ENCODE data around the gene MUS81. TPM values are rescaled to one million over a fixed set of nuclear protein-coding genes. Genes with fewer than 3 reads are reported as not detected.

The MUS81 gene
- polyA plus RNA-seq, 2 of the 4 experiments (the other 2 are of a cell fraction) = 27.8 to 33.4 TPM

DNA sequence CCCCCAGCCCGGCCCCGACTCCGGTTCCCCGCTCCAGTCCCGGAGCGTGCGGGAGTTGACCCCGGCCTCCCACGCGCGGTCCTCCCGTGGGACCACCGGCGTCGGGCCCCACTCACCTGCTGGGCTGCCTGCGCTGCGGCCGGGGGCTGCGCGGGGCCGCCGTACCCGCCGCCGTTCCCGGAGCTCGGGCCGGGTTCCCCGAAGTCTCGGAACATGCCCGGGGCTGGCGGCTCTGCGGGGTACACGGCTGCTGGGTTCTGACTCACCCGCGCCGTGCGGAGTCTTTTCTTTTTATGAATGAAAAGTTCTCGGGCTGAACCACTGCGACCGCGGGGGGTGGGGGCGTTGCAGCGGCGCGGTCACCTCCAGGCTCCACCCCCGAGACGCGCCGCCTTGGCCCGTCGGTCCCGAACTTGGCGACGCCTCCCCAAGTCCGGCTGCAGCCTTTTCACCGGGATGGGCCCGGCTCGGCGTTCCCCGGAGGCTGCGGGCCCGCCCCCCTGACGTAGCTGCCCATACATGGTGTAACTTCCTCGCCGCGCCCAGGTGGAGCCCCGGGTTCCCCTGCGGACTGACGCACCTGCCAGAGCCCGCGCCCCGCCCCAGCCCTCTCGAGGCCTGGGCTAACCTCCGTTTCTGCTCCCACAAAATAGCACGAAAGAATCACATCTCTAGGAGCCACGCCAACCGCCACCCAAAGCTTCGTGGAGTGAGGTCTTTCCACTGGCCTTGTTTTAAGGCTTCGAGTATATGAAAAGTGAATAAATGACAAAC is 40.1 kb downstream of the MUS81 start, which contains the start of gene FOSL1:
Gene FOSL1, minus strand, starts transcription at position 264 of the 774 bp plus-strand sequence. Its CDS starts 49 bp downstream, at position 215.
- peak within 1 kb of the TSS; percentile 97 for H3K27ac ChIP-seq
- DNase-seq (ENCODE audit: low read depth in 1 of 2, low spot score in 1 of 2) = peak; percentile 91 to 99
- CTCF ChIA-PET = interaction anchor here (1.0 to 31.6 kb wide), 8 partner anchors 7 to 237 kb away, joined by 3 to 618 read pairs (median 4); partner anchors contain the start of genes C11orf68, CCDC85B, DRAP1 and FIBP
- 4% methylated on average over 46 of the region's 80 CpGs for whole genome bisulfite sequencing (ENCODE audit: missing lambda C conversion rate)
- H3K9me3 ChIP-seq = no peaks in the 10 kb centered on the region
- POLR2A ChIA-PET = interaction anchor here (0.7 to 5.7 kb wide), 10 partner anchors 8 to 50 kb away, joined by 3 to 43 read pairs (median 7); partner anchors contain the start of genes C11orf68, CCDC85B and FIBP
- peak within 1 kb of the TSS; percentile 90 for H3K4me2 ChIP-seq
- FAIRE-seq = no peak
- H3K4me1 ChIP-seq = peaks cover 59% of the 10 kb centered on the region
- peak within 1 kb of the TSS; percentile 93 for H3K4me3 ChIP-seq
- TF ChIP-seq JUN (IDR thresholded peaks at IDR 0.05) = peak; percentile 79 to 96; a peak in 4 of 5 replicates
- TF ChIP-seq POLR2A (IDR thresholded peaks at IDR 0.05; ENCODE audit: low read length) = peak; percentile 78
- TF ChIP-seq FOXS1 (CRISPR knock-in tag; IDR thresholded peaks at IDR 0.05) = no peak
- peak; percentile 78 for TF ChIP-seq PHF8 (IDR thresholded peaks at IDR 0.05; ENCODE audit: borderline replicate concordance, low read depth)
- no peak for TF ChIP-seq EHMT2 (IDR thresholded peaks at IDR 0.05; ENCODE audit: low read depth)
- TF ChIP-seq ZNF302 (CRISPR knock-in tag; IDR thresholded peaks at IDR 0.05) = no peak
- TF ChIP-seq ZSCAN20 (CRISPR knock-in tag; IDR thresholded peaks at IDR 0.05) = peak; percentile 78; the same call in 1 of the 2 replicates
- TF ChIP-seq, protein P1, sequence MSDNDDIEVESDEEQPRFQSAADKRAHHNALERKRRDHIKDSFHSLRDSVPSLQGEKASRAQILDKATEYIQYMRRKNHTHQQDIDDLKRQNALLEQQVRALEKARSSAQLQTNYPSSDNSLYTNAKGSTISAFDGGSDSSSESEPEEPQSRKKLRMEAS (IDR thresholded peaks at IDR 0.05) = peak; percentile 74
- TF ChIP-seq RCOR1 (IDR thresholded peaks at IDR 0.05; ENCODE audit: low read depth, low read length) = no peak
- TF ChIP-seq, protein P2, sequence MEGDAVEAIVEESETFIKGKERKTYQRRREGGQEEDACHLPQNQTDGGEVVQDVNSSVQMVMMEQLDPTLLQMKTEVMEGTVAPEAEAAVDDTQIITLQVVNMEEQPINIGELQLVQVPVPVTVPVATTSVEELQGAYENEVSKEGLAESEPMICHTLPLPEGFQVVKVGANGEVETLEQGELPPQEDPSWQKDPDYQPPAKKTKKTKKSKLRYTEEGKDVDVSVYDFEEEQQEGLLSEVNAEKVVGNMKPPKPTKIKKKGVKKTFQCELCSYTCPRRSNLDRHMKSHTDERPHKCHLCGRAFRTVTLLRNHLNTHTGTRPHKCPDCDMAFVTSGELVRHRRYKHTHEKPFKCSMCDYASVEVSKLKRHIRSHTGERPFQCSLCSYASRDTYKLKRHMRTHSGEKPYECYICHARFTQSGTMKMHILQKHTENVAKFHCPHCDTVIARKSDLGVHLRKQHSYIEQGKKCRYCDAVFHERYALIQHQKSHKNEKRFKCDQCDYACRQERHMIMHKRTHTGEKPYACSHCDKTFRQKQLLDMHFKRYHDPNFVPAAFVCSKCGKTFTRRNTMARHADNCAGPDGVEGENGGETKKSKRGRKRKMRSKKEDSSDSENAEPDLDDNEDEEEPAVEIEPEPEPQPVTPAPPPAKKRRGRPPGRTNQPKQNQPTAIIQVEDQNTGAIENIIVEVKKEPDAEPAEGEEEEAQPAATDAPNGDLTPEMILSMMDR (IDR thresholded peaks at IDR 0.05) = no peak
- TF ChIP-seq TP53 (CRISPR knock-in tag; IDR thresholded peaks at IDR 0.05) = 0 out of 2 replicates have a peak, but pooled peaks have one; percentile 6
- TF ChIP-seq, protein P3, sequence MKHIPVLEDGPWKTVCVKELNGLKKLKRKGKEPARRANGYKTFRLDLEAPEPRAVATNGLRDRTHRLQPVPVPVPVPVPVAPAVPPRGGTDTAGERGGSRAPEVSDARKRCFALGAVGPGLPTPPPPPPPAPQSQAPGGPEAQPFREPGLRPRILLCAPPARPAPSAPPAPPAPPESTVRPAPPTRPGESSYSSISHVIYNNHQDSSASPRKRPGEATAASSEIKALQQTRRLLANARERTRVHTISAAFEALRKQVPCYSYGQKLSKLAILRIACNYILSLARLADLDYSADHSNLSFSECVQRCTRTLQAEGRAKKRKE (CRISPR knock-in tag; IDR thresholded peaks at IDR 0.05; ENCODE audit: low read depth) = peak; percentile 59; the same call in 1 of the 2 replicates
- peak; percentile 22; the same call in 1 of the 3 replicates for TF ChIP-seq SMC3 (IDR thresholded peaks at IDR 0.05)
- no peak for TF ChIP-seq MAZ (IDR thresholded peaks at IDR 0.05; ENCODE audit: borderline replicate concordance, low read depth, low read length)
- TF ChIP-seq, protein P4, sequence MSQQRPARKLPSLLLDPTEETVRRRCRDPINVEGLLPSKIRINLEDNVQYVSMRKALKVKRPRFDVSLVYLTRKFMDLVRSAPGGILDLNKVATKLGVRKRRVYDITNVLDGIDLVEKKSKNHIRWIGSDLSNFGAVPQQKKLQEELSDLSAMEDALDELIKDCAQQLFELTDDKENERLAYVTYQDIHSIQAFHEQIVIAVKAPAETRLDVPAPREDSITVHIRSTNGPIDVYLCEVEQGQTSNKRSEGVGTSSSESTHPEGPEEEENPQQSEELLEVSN (IDR thresholded peaks at IDR 0.05; ENCODE audit: borderline replicate concordance, low read depth) = peak; percentile 59; the same call in 1 of the 2 replicates
- TF ChIP-seq, protein P5, sequence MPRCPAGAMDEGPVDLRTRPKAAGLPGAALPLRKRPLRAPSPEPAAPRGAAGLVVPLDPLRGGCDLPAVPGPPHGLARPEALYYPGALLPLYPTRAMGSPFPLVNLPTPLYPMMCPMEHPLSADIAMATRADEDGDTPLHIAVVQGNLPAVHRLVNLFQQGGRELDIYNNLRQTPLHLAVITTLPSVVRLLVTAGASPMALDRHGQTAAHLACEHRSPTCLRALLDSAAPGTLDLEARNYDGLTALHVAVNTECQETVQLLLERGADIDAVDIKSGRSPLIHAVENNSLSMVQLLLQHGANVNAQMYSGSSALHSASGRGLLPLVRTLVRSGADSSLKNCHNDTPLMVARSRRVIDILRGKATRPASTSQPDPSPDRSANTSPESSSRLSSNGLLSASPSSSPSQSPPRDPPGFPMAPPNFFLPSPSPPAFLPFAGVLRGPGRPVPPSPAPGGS (IDR thresholded peaks at IDR 0.05) = peak; percentile 69; the same call in 1 of the 3 replicates
- 0 out of 2 replicates have a peak, but pooled peaks have one; percentile 41 for TF ChIP-seq HOXB5 (CRISPR knock-in tag; IDR thresholded peaks at IDR 0.05)
- 0 out of 2 replicates have a peak, but pooled peaks have one; percentile 19 for TF ChIP-seq BHLHE40 (IDR thresholded peaks at IDR 0.05; ENCODE audit: low read depth, low read length)
- peak; percentile 35; the same call in 1 of the 2 replicates for TF ChIP-seq FOSL2 (IDR thresholded peaks at IDR 0.05)
- TF ChIP-seq FOSL2 (CRISPR knock-in tag; IDR thresholded peaks at IDR 0.05) = peak; percentile 95
- TF ChIP-seq, protein P6, sequence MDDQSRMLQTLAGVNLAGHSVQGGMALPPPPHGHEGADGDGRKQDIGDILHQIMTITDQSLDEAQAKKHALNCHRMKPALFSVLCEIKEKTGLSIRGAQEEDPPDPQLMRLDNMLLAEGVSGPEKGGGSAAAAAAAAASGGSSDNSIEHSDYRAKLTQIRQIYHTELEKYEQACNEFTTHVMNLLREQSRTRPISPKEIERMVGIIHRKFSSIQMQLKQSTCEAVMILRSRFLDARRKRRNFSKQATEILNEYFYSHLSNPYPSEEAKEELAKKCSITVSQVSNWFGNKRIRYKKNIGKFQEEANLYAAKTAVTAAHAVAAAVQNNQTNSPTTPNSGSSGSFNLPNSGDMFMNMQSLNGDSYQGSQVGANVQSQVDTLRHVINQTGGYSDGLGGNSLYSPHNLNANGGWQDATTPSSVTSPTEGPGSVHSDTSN (IDR thresholded peaks at IDR 0.05) = peak; percentile 65; the same call in 1 of the 2 replicates
- peak; percentile 50; the same call in 1 of the 2 replicates for TF ChIP-seq GATA3 (IDR thresholded peaks at IDR 0.05; ENCODE audit: borderline replicate concordance)
- TF ChIP-seq, protein P7, sequence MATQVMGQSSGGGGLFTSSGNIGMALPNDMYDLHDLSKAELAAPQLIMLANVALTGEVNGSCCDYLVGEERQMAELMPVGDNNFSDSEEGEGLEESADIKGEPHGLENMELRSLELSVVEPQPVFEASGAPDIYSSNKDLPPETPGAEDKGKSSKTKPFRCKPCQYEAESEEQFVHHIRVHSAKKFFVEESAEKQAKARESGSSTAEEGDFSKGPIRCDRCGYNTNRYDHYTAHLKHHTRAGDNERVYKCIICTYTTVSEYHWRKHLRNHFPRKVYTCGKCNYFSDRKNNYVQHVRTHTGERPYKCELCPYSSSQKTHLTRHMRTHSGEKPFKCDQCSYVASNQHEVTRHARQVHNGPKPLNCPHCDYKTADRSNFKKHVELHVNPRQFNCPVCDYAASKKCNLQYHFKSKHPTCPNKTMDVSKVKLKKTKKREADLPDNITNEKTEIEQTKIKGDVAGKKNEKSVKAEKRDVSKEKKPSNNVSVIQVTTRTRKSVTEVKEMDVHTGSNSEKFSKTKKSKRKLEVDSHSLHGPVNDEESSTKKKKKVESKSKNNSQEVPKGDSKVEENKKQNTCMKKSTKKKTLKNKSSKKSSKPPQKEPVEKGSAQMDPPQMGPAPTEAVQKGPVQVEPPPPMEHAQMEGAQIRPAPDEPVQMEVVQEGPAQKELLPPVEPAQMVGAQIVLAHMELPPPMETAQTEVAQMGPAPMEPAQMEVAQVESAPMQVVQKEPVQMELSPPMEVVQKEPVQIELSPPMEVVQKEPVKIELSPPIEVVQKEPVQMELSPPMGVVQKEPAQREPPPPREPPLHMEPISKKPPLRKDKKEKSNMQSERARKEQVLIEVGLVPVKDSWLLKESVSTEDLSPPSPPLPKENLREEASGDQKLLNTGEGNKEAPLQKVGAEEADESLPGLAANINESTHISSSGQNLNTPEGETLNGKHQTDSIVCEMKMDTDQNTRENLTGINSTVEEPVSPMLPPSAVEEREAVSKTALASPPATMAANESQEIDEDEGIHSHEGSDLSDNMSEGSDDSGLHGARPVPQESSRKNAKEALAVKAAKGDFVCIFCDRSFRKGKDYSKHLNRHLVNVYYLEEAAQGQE (IDR thresholded peaks at IDR 0.05) = peak; percentile 47; the same call in 1 of the 2 replicates
- ATAC-seq = peak; percentile 74 to 79
